ENCODE measurements around the gene TBC1D14.

- TF ChIP-seq CTCF (conservative IDR thresholded peaks at IDR 0.05; ENCODE audit: low read depth, low read length): no peak
- TF ChIP-seq POLR2A (IDR thresholded peaks at IDR 0.05; ENCODE audit: low read depth, low read length): no peak
- no peak for TF ChIP-seq BHLHE40 (IDR thresholded peaks at IDR 0.05; ENCODE audit: low read depth, low read length)
- no peak for TF ChIP-seq RAD21 (IDR thresholded peaks at IDR 0.05; ENCODE audit: low read length)
- TF ChIP-seq RFX5 (IDR thresholded peaks at IDR 0.05; ENCODE audit: low read depth, low read length): no peak
- no peak for TF ChIP-seq NFE2L2 (IDR thresholded peaks at IDR 0.05; ENCODE audit: low read depth, low read length)
- no peak for TF ChIP-seq FOS (IDR thresholded peaks at IDR 0.05; ENCODE audit: low read depth, low read length)
- TF ChIP-seq USF2 (IDR thresholded peaks at IDR 0.05; ENCODE audit: low read depth, low read length): no peak
- TF ChIP-seq RCOR1 (IDR thresholded peaks at IDR 0.05; ENCODE audit: insufficient replicate concordance, low read length): no peak
Observed at GRCh38 chr4:6971536-6972374, 62.1 kb downstream of the TBC1D14 start.
